Superior temporal gyrus (tissue), 1 donor: Measurements from ENCODE around the gene NPDC1.
"Not testable (repeated sequence)": the region's sequence is repeated elsewhere in the genome, so short reads cannot be mapped to it uniquely, and the experiment has no call there.

Experiments
- DNase-seq: peaks from one replicate; pipeline ENCODE4 v3.0.0-alpha.2; 2016; ENCODE audit errors: extremely low spot score

NPDC1 gene

DNA sequence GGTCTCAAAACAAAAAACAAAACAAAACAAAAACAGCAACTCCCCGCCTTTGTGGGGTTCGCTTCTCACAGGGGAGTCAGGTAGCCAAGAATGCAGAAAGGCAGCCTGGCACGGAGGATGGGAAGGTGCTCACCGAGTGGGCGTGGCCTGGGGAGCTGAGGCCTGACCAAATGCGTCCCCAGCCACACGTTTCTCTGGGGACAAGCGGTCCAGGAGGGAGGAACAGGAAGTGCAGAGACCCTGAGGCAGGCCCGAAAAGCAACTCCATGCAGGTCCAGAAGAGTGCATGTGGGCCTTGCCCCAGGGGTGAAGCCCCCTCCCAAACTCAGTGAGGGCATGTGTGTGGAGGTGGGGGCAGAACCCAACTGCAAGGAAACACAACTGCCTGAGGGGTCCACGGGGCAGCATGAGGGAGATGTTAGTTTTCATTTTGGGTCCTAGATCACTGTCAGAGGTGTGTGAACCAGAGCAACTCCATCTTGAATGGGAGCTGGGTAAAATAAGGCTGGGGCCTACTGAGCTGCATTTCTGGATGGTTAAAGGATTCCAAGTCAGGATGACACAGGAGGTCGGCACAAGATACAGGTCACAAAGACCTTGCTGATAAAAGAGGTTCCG lies 28.8 kb upstream of the NPDC1 start:
- DNase-seq = no peak

DNA sequence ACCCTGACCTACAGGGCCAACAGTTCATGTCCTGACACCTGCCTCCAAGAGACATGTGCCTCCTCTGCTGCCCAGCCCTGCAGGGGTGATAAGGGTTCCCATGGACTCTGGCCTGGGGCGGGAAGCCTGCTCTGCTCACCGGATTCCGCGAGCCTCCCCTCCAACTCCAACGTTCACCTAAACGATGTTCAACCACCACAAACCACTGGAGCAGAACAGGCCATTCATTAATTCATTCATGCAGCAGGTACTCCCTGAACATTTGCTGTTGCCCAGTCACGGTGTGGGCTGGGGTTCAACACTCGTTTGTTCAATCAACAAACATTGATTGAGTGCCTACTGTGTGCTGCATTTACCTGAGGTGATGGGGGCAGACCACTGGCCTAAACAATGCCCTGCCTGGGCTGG lies 28.0 kb upstream of the NPDC1 start:
- no peak for DNase-seq

DNA sequence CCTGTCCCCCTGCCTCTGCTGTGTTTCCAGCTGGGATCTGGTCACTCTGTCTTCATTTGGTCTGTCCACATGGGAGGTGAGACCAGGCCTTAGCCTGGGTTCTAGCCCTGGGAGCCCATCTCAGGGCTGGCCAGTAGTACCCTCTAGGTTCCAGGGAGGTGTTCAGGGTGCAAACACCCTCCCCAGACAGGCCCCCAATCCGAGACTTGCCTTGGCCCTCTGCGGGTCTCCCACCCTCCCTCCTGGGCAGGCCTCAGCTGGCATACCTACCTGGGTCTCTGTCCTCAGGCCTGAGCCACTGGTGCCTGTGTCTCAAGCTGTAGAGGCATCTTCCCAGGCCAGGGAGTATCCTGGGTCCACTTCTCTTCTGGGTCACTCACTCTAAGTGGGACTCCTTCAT lies 25.3 kb upstream of the NPDC1 start:
- DNase-seq = no peak

DNA sequence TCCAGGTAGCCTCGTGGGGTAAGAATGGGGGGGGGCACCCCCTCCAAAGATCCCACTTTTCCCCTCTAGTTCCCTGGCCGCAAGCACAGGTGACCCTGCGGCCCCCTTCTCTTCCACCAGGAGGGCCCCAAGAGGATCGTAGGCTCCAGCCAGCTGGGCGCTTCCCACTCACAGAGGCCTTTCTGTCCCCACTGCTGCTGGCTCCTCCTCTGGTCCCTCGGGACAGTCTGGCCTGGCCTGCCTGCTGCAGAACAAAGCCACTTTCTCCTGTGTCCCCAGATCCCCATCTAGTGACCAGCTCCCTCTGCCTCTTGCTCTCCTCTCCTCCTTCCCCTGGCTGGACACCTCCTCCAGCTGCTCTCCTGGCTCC lies 24.9 kb upstream of the NPDC1 start:
- DNase-seq = peak; percentile 89

DNA sequence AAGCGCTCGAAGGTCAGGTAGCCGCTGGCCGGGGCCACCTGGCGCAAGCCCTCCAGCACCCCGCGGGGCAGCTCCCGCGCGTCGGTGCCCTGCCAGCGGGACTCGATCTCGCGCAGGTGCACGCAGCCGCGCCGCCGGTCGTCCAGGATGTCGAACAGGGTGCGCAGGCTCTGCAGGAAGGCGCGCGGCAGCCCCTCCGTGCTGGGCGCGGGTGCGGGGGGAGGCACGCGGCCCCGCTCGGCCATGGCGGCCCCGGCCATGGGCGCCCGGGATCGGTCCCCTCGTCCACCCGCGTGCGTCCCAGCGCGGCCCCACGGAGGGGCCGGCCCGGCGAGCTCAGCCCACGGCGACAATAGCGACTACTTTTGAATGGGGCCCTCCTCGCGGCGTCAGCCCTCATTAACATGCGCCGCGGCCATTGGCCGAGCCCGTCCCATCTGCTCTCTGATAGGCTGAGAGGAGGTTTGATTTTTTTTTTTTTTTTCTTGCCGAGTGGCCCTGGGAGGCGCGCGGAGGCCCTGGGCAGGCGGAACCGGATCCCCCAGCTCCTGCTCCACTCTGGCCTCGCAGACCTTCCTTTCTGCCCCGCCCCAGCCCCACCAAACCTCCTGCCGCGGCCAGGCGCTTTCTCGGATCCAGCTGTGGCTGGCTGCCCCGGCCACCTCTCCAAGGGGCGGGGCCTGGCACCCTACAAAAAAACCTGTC lies 24.4 kb upstream of the NPDC1 start, which contains the start of gene SAPCD2:
Gene SAPCD2 (minus strand): TSS at position 357 of the 705 bp plus-strand sequence. CDS start 97 bp downstream, at position 260.
- peak; percentile 96 for DNase-seq

DNA sequence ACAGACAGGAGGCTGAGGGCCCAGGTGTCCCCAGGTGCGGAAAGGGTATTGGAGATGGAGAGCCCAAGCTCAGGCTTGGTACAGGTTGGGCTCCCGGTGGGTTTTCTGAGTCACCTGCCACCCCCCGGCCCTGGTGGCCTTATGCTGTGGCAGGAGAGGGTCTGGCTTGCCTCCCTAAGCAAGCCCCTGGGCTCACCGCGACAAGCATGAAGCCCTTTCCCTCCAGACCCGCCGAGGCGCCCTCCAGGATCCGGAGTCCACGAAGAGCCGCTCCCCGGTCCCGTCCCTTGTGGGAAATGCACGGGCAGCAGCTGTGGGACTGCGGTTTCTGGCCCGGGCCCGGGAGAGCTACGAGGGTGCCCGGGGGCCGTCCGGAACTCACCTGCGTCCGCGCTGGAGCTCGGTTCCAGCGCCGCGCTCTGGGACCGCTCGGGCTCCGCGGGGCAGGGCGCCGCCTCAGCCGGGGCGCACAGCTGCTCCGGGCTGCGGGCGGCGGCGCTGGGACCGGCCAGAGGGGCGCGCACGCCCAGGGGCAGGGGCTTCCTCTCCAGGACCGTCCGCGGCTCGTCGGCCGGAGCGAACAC lies 23.6 kb upstream of the NPDC1 start:
- DNase-seq = no peak

DNA sequence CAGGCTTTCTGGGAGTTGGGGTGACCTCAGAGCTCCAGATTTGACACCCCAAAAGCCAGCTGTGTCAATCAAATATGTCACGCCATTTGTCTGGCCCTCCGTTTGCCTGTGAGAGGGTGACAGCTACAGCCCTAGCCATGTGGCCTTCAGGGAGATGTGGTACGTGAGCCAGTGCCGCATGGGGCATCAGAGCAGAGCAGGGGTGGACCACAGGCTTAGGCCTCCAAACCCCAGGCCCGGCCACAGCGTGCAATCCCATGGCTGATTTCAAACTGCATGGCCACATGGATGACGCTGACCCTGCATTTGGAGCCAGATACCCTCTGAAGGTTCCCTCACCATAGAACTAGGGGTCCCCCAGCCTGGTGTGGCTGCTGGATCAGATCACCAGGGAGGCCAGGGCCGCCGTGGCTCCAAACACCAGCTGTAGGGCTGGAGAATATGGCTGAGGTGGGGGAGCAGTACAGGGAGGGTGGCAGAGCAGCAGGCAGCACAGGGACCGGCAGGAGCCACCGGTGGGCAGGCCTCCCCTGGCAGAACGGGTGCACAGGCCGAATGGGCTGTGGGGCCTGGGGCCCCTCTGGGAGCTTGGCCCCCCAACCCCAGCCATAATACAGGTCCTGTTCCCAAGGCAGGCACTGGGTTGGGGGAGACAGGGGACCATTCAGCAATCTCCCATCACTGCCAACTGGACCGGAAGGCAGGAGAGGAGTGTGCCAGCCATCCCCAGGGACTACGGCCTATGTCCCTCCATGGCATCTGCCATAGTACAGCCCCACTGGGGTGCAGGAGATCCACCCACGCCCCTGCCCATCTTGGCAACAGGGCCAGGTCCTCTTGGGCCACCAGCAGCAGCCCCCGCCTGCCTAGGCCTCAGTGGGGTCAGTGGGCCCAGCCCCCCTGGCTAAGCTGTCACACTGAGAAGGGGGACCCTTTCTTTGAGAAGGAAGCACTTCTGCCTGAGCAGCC lies 22.8 kb upstream of the NPDC1 start:
- DNase-seq = no peak

DNA sequence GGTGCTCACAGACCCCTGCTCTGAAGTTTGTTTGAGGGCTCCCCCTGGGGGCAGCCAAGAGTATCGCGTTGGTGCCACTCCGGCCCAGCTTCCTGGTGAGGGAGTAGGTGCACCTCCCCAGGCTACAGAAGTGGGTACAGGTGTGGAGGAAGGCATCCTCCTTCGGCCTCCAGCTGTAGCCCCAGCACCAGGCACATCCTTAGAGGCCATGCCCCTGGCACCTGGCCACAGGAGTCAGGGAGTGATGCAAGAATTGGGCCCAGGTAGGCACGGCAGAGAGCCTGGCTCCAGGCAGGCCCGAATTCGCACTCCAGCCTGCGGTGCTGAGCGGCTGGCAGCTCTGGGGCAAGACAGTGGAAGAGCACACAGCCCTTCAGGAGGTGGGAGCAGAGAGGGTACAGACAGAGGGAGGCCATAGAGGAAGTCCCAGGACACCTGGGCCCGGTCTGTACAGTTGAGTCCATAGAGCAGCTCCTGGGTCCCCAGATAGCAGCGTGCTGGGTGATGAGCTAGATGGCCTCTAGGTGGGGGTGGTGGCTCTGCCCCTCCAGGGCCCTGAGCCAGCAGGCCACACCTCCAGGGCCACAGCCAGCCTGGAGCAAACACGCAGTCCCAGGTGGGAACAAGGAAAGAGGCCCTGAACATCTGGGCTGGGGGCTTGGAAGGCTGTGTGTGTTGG lies 22.0 kb upstream of the NPDC1 start:
- peak; percentile 89 for DNase-seq

DNA sequence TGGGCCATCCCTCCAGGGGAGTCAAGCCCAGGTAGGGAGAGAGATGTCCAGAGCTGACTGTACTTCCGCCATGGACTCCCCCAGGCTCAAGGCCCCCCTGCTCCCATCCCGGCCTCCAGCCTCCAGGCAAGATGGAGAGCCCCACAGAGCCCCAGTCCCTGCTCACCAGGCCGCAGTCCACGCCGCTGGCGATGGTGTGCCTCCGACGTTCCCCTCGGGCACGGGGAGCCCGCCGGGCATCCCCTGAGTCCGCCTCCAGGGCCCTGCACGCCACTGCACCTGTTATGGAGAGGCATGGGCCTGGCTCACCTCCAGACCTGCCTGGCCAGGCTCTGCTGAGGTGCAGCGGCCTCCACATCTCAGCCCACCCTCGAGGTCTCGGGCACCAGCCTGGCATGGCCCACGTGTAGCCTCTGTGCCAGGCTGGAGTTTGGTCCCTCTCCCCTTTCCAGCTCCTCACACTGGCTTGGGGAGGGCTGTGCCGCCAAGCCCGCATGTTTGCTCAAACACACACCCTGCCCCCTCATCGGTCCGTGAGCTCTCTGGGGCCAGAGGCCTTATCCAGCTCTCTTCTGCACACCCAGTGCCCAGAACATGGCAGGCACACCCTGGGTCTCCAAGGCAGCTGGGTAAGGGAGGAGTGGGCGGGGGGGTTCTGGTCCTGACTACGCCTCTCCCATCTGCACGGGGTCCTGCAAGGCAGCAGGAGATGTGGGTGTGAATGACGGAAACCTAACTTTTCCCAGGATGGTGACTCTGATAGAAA lies 20.3 kb upstream of the NPDC1 start:
- no peak for DNase-seq

DNA sequence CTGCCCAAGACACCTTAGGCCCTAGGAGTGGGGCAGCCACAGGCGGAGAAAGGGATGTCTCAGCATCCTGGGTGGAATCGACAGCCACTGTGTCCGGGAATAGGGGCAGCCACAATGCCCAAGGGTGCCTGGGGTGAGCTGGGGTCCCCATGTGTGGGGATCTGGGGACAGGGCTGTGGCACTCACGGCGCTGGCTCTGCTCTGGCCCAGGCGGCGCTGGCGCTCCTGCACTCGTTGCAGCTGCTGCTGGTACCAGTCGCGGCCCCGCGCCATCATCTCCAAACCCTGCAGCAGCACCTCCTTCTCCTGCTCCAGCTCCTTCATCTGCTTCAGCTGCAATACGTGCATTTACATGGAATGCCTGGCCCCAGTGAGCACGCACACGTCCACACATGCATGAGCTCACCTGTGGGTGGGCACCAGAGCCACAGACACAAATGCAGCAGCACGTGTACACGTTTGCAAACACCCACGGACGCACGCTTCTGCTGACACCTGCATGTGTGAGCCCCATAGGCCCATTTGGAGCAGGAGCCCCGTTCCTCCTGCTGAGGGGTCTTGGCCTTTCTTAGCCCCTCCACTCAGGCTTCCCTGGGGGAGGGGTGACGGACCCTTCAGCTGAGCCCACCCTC lies 19.5 kb upstream of the NPDC1 start:
- no peak for DNase-seq

DNA sequence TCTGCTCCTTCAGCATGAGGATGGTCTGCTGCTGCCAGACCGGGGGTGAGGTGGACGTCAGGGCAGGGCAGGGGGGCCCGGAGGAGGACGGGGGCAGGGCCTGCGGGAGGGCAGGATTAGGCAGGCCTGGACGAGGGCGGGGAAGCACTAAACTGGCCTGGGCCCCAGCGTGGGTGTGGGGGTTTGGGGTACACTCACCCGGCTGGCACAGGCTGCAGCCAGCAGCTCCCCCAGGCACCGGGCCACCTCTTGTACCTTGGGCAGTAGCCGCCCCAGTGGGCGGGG lies 18.8 kb upstream of the NPDC1 start:
- DNase-seq = no peak

DNA sequence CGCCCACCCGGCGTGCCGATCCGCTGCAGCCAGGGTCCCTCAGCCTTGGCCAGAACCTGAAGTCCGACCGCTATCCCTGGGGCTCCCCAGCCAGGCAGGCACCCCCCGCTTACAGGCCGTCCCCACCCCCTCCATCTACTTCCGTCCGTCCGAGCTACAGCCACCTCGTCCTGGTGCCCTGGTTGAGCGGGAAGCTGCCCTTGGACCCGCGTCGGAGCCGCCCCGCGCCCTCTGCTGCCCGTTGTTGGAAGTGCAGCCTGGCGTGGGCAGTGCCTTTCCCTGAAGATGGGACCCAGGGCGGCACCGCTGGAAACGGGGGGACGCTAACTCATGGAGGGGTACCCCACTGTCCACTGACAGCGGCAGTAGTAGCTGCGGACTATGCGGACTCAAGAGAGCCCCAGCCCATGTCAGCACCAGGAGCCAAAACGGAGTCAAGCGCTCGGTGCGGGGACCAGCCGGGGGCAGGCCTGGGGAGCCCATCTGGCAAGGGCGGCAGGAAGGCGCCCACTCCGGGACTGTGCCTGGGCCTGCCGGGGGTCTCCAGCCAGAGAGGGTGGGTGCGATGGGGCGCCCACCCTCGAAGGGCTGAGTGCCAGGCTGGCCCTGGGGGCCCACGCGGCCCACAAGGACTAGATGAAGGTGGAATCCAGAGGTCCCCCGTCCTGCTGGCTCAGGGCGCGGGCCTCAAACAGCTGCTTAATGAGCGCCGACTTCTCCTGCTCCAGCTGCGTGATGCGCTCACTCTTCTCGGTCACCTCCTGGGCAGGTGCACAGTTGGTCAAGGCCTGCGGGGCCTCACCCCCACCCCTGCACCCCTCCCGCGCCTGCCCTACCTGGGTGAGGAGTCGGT lies 18.3 kb upstream of the NPDC1 start:
- peak; percentile 74 for DNase-seq

DNA sequence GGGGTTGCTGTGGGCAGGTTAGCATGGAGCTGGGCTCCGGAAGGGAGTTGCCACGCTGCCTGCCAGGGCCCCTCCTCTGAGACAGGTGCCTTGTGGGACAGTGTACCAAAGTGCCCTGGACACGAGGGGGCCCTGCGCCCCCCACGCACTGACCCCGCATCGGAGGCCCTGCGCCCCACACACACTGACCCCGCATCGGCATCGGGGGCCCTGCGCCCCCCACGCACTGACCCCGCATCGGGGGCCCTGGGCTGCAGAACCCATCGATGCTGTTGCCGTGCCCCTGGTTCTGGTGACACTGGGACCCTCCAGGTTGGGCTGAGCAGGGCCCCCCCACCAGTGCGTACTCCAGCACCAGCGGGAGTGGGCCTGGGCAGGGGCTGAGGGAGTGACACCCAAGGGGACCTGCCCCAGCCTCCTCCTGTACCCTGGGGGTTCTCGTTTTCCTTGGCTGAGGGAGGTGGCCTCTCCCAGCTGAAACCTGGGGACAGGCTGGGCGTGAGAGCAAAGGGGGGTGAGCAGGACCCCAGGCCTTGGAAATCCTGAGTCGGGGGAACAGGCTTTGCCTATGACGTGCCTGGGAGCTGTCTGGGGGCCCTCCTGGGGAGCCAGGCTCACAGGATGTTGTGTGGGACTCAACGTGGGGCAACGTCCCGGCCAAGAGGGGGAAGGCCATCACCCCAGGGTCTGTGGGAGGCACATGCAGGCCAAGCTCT lies 17.5 kb upstream of the NPDC1 start:
- DNase-seq = no peak

DNA sequence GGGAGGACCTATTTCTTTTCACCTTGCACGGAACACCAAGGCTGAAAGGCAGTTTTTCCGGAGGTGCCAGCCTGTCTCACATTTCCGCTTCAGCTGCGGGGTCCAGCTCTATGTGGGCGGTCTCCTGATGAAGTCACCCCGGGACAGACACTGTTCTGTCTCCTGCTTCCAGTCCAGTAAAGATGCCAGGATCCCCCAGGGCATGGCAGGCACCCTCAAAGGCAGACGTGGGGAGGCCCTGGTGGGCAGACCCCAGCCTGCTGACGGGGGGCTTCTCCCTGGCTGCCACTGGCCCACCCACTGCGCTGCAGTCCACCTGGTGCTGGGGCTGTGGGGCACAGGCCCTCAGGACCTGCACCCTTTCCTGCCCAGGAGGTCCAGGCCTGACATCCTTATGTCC lies 16.8 kb upstream of the NPDC1 start:
- DNase-seq = not testable (repeated sequence)

DNA sequence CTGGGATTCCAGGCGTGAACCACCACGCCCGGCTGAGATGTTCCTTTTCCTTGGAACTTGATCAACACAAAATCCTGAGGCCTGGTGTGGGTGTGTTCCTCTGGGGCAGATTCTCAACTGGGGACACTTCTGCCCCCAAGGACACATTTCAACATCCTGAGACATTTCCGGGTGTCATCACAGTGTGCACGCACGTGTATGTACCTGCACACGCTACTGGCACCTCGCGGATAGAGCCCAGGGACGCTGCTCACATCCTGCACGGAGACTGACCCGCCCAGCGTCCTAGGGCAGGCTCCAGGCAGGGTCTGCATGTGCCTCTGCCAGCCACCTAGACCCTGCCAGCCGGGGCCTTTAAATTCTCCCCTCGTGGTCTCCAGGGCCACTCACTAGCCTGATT lies 16.4 kb upstream of the NPDC1 start:
- no peak for DNase-seq

DNA sequence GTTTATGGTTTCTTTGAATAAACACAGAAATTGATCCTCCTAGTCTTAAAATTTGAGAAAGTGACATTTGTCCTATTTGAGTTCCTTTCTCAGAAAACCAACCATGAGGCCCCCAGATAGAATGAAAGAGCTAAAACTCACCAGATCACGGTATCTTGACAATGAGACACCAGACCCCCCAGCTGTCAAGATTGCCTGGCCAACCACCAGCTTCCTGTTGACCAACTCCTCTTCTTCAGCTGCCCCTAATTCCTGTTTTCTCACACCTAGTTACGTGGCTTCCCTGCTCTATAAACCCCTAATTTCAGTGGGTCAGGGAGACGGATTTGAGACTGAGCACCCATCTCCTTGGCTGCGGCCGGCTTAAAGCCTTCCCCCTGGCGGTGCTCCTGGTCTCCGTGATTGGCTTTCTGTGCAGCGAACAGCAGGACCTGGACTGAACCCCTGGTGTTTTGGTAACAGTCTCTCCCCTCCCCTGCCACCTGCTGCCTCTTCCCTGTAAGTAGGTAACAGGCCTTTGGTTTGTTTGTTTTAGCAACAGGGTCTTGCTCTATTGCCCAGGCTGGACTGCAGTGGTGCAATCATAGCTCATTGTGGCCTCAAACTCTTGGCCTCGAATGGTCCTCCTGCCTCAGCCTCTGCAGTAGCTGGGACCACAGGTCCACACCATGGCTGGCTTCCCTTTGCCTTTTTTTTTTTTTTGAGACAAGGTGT lies 12.7 kb upstream of the NPDC1 start:
- DNase-seq = no peak

DNA sequence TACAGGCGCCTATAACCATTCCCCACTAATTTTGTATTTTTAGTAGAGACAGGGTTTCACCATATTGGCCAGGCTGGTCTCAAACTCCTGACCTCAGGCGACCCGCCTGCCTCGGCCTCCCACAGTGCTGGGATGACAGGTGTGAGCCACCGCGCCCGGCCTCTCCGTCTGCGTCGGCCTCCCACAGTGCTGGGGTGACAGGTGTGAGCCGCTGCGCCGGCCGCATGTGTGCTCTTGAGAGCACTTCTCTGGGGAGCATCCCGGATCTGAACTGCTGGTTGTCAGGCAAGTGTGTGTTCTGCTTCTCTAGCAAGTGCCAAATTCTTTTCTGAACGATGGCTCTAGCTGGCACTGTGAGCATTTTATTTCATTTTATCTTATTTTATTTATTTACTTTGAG lies 11.6 kb upstream of the NPDC1 start:
- DNase-seq = no peak

DNA sequence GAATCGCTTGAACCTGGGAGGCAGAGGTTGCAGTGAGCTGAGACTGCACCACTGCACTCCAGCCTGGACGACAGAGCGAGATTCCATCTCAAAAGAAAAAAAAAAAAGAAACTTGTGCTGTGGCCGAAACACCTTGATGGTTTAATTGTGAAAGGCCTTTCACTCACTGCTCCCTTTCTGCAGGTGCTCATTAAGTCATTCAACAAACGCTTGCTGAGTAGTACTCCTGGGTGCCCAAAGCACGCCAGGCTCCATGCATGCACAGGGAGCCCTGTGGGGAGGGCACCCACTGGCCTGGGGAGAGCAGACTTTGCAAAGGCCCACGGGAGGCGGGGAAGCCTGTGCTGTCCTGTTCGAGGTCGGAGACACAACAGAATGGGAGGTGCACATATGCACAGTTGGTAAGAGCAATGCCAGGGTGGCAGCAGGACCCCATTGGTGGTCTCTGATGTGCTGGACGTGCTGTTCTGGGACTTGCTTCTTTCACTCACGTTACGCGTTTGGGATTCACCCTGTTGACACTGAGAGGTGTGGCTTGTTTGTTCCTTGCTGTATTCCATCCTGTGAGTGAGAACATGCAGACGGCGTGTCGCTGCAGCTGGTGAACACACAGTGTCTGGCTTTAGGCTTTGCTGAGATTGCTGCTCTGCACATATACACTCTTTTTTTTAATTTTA lies 10.9 kb upstream of the NPDC1 start:
- DNase-seq = no peak
